Measurements from ENCODE around the gene HHIP.
"Not testable (repeated sequence)": the region's sequence is repeated elsewhere in the genome, so short reads cannot be mapped to it uniquely, and the experiment has no call there.

The HHIP gene

GRCh38 chr4:144750348-144750747 lies 104.4 kb downstream of the HHIP start:
- no peak overlapping the region for H3K27ac ChIP-seq (ENCODE audit: low read depth, low read length)
- no peaks in the 10 kb centered on the region for H3K4me1 ChIP-seq (ENCODE audit: control insufficient read depth, insufficient read depth, low read length, unreplicated experiment)
- H2AFZ ChIP-seq (ENCODE audit: low read length, unreplicated experiment): no peak overlapping the region
- H3K36me3 ChIP-seq (ENCODE audit: insufficient read depth, low read length): no peaks in the 10 kb centered on the region
- H3K79me2 ChIP-seq (ENCODE audit: control insufficient read depth, insufficient read depth, low read length, unreplicated experiment): no peaks in the 10 kb centered on the region
- no peaks in the 10 kb centered on the region for H3K27me3 ChIP-seq (ENCODE audit: insufficient read depth, low read length)
- no peak overlapping the region for H3K4me3 ChIP-seq (ENCODE audit: low read depth, low read length)

GRCh38 chr4:144754562-144755410 lies 108.8 kb downstream of the HHIP start:
- Histone ChIP-seq H3K79me2 (ENCODE audit: control insufficient read depth, insufficient read depth, low read length, unreplicated experiment) (no peaks in the 10 kb centered on the region), H3K4me3 (ENCODE audit: low read depth, low read length) (no peak overlapping the region), H3K4me1 (ENCODE audit: control insufficient read depth, insufficient read depth, low read length, unreplicated experiment) (no peaks in the 10 kb centered on the region), H3K27ac (ENCODE audit: low read depth, low read length) (no peak overlapping the region), H3K36me3 (ENCODE audit: insufficient read depth, low read length) (no peaks in the 10 kb centered on the region), H2AFZ (ENCODE audit: low read length, unreplicated experiment) (no peak overlapping the region), H3K27me3 (ENCODE audit: insufficient read depth, low read length) (no peaks in the 10 kb centered on the region)

- Histone ChIP-seq H2AFZ (ENCODE audit: low read length, unreplicated experiment) (peak overlapping the region; percentile 5), H3K4me3 (ENCODE audit: low read depth, low read length) (no peak overlapping the region), H3K4me1 (ENCODE audit: control insufficient read depth, insufficient read depth, low read length, unreplicated experiment) (no peaks in the 10 kb centered on the region), H3K27me3 (ENCODE audit: insufficient read depth, low read length) (no peaks in the 10 kb centered on the region), H3K27ac (ENCODE audit: low read depth, low read length) (0 out of 2 replicates have a peak overlapping the region, but pooled peaks have one; percentile 18), H3K36me3 (ENCODE audit: insufficient read depth, low read length) (no peaks in the 10 kb centered on the region), H3K79me2 (ENCODE audit: control insufficient read depth, insufficient read depth, low read length, unreplicated experiment) (no peaks in the 10 kb centered on the region)
Observed at GRCh38 chr4:144757969-144758368, 112.0 kb downstream of the HHIP start.

GRCh38 chr4:144768809-144769208 lies 122.9 kb downstream of the HHIP start:
- H3K79me2 ChIP-seq (ENCODE audit: control insufficient read depth, insufficient read depth, low read length, unreplicated experiment); H2AFZ ChIP-seq (ENCODE audit: low read length, unreplicated experiment); H3K36me3 ChIP-seq (ENCODE audit: insufficient read depth, low read length); H3K27ac ChIP-seq (ENCODE audit: low read depth, low read length); H3K4me3 ChIP-seq (ENCODE audit: low read depth, low read length); H3K4me1 ChIP-seq (ENCODE audit: control insufficient read depth, insufficient read depth, low read length, unreplicated experiment); H3K27me3 ChIP-seq (ENCODE audit: insufficient read depth, low read length): not testable (repeated sequence)

GRCh38 chr4:144778364-144778763 lies 132.4 kb downstream of the HHIP start:
- Histone ChIP-seq H3K27ac (ENCODE audit: low read depth, low read length) (no peak overlapping the region), H3K4me1 (ENCODE audit: control insufficient read depth, insufficient read depth, low read length, unreplicated experiment) (no peaks in the 10 kb centered on the region), H2AFZ (ENCODE audit: low read length, unreplicated experiment) (no peak overlapping the region)

GRCh38 chr4:144782345-144782744 lies 136.4 kb downstream of the HHIP start:
- Histone ChIP-seq H3K36me3 (ENCODE audit: insufficient read depth, low read length) (no peaks in the 10 kb centered on the region), H3K4me1 (ENCODE audit: control insufficient read depth, insufficient read depth, low read length, unreplicated experiment) (peaks cover 13% of the 10 kb centered on the region), H3K4me3 (ENCODE audit: low read depth, low read length) (no peak overlapping the region), H3K79me2 (ENCODE audit: control insufficient read depth, insufficient read depth, low read length, unreplicated experiment) (no peaks in the 10 kb centered on the region), H3K27ac (ENCODE audit: low read depth, low read length) (no peak overlapping the region), H2AFZ (ENCODE audit: low read length, unreplicated experiment) (no peak overlapping the region), H3K27me3 (ENCODE audit: insufficient read depth, low read length) (no peaks in the 10 kb centered on the region)

More at GRCh38 chr4:144778364-144778763, 132.4 kb downstream of the HHIP start:
- Histone ChIP-seq H3K27me3 (ENCODE audit: insufficient read depth, low read length) (no peaks in the 10 kb centered on the region), H3K79me2 (ENCODE audit: control insufficient read depth, insufficient read depth, low read length, unreplicated experiment) (no peaks in the 10 kb centered on the region), H3K36me3 (ENCODE audit: insufficient read depth, low read length) (no peaks in the 10 kb centered on the region), H3K4me3 (ENCODE audit: low read depth, low read length) (no peak overlapping the region)

GRCh38 chr4:144785961-144786360 lies 140.0 kb downstream of the HHIP start:
- Histone ChIP-seq H3K79me2 (ENCODE audit: control insufficient read depth, insufficient read depth, low read length, unreplicated experiment) (no peaks in the 10 kb centered on the region), H3K27me3 (ENCODE audit: insufficient read depth, low read length) (no peaks in the 10 kb centered on the region), H3K4me1 (ENCODE audit: control insufficient read depth, insufficient read depth, low read length, unreplicated experiment) (peaks cover 23% of the 10 kb centered on the region), H2AFZ (ENCODE audit: low read length, unreplicated experiment) (no peak overlapping the region), H3K36me3 (ENCODE audit: insufficient read depth, low read length) (no peaks in the 10 kb centered on the region), H3K27ac (ENCODE audit: low read depth, low read length) (no peak overlapping the region), H3K4me3 (ENCODE audit: low read depth, low read length) (no peak overlapping the region)

- H3K79me2 ChIP-seq (ENCODE audit: control insufficient read depth, insufficient read depth, low read length, unreplicated experiment): no peaks in the 10 kb centered on the region
- no peaks in the 10 kb centered on the region for H3K27me3 ChIP-seq (ENCODE audit: insufficient read depth, low read length)
- peak overlapping the region; percentile 3; the same call in 1 of the 2 replicates for H3K4me3 ChIP-seq (ENCODE audit: low read depth, low read length)
- H3K4me1 ChIP-seq (ENCODE audit: control insufficient read depth, insufficient read depth, low read length, unreplicated experiment): peaks cover 23% of the 10 kb centered on the region
- no peaks in the 10 kb centered on the region for H3K36me3 ChIP-seq (ENCODE audit: insufficient read depth, low read length)
- H2AFZ ChIP-seq (ENCODE audit: low read length, unreplicated experiment): peak overlapping the region; percentile 63
- H3K27ac ChIP-seq (ENCODE audit: low read depth, low read length): peak overlapping the region; percentile 33
Observed at GRCh38 chr4:144787365-144788258, 141.7 kb downstream of the HHIP start.

GRCh38 chr4:144788469-144788868 lies 142.5 kb downstream of the HHIP start:
- H3K27ac ChIP-seq (ENCODE audit: low read depth, low read length): 0 out of 2 replicates have a peak overlapping the region, but pooled peaks have one; percentile 1
- H3K4me3 ChIP-seq (ENCODE audit: low read depth, low read length): no peak overlapping the region
- no peaks in the 10 kb centered on the region for H3K79me2 ChIP-seq (ENCODE audit: control insufficient read depth, insufficient read depth, low read length, unreplicated experiment)
- no peaks in the 10 kb centered on the region for H3K27me3 ChIP-seq (ENCODE audit: insufficient read depth, low read length)
- H3K36me3 ChIP-seq (ENCODE audit: insufficient read depth, low read length): no peaks in the 10 kb centered on the region
- peaks cover 23% of the 10 kb centered on the region for H3K4me1 ChIP-seq (ENCODE audit: control insufficient read depth, insufficient read depth, low read length, unreplicated experiment)
- H2AFZ ChIP-seq (ENCODE audit: low read length, unreplicated experiment): no peak overlapping the region

GRCh38 chr4:144791933-144792332 lies 146.0 kb downstream of the HHIP start:
- H2AFZ ChIP-seq (ENCODE audit: low read length, unreplicated experiment); H3K27ac ChIP-seq (ENCODE audit: low read depth, low read length); H3K4me3 ChIP-seq (ENCODE audit: low read depth, low read length); H3K27me3 ChIP-seq (ENCODE audit: insufficient read depth, low read length); H3K36me3 ChIP-seq (ENCODE audit: insufficient read depth, low read length); H3K79me2 ChIP-seq (ENCODE audit: control insufficient read depth, insufficient read depth, low read length, unreplicated experiment): not testable (repeated sequence)
- H3K4me1 ChIP-seq (ENCODE audit: control insufficient read depth, insufficient read depth, low read length, unreplicated experiment): peaks cover 14% of the 10 kb centered on the region

Measured in ACC112 (cell line).